Body of pancreas (tissue), 4 donors: ENCODE measurements around the gene KYNU. TPM values are rescaled to one million over a fixed set of nuclear protein-coding genes. Genes with fewer than 3 reads are reported as not detected.

Experiments
- ATAC-seq: fragments of 150-250 bp; one replicate; pipeline ENCODE4 v1.9.1; 2016
- DNase-seq, 4 donors: peaks; one replicate each; pipeline ENCODE4 v3.0.0-alpha.2; 2019
- H3K27ac ChIP-seq, 4 donors: fragments of 200-600 bp; sonication (generic); 1 replicate in 3 of 4; 2 replicates in 1 of 4; pipeline versions ENCODE4 v1.5.1 to v1.6.1; 2016 to 2019; ENCODE audit warnings: mild to moderate bottlenecking in 1 of 4, mixed read lengths in 1 of 4, moderate library complexity in 1 of 4
- H3K27me3 ChIP-seq, 2 donors: fragments of 200-600 bp; sonication (generic); one replicate each; pipeline ENCODE4 v1.6.0; 2016; ENCODE audit warnings: mild to moderate bottlenecking in 1 of 2
- H3K36me3 ChIP-seq, 2 donors: fragments of 200-600 bp; sonication (generic); replicated peaks in 1 of 2; 2 replicates each; pipeline ENCODE4 v1.5.1; 2016; ENCODE audit warnings: low read depth in 2 of 2; ENCODE audit not compliant: insufficient read depth in 1 of 2
- H3K4me1 ChIP-seq: fragments of 200-600 bp; sonication (generic); one replicate; pipeline ENCODE4 v1.6.0; 2016
- H3K4me3 ChIP-seq, 2 donors: fragments of 200-600 bp; sonication (generic); 1 replicate in 1 of 2; 2 replicates in 1 of 2; pipeline ENCODE4 v1.5.1; 2016 to 2019
- H3K9me3 ChIP-seq, 3 donors: fragments of 200-600 bp; sonication (generic); 1 replicate in 2 of 3; 2 replicates in 1 of 3; pipeline ENCODE4 v1.5.1; 2016
- CTCF ChIP-seq, 7 experiments: fragments of 450-650 bp in 4 of 7; fragments of 200-600 bp in 3 of 7; sonication (generic) in 3 of 7; IDR thresholded peaks; one replicate each; pipeline ENCODE4 v1.5.1; 2016 to 2019; ENCODE audit warnings: antibody characterized with exemption in 7 of 7
- POLR2A ChIP-seq, 3 donors: fragments of 450-650 bp; IDR thresholded peaks; one replicate each; pipeline ENCODE4 v1.6.1; 2016; ENCODE audit warnings: antibody characterized with exemption in 3 of 3, mild to moderate bottlenecking in 2 of 3
- WGBS, 2 donors: methylation state at CpG; one replicate each; pipeline ENCODE4 v1.1.5; 2017; 5-methylcytosine and 5-hydroxymethylcytosine counted together
- intact Hi-C: fragments of 100-400 bp; cut with DNase I; formaldehyde crosslinking; loops from one replicate; pipeline ENCODE4 v1.15.1; 2023
- total RNA-seq, 2 donors: library from RNA; depleted of rRNA; stranded (reverse); fragments of >200 nt; gene quantifications; one replicate each; pipeline ENCODE4 v1.1.0, GENCODE V29; 2016

The KYNU gene
- total RNA-seq, 2 donors from 2014 or later, result 0.33 to 0.78 TPM

GRCh38 chr2:142843731-142844130 is 33.7 kb upstream of the KYNU start:
- WGBS, 2 donors, result 39 to 59% methylated on average over 2 of the region's 2 CpGs
- TF ChIP-seq CTCF (IDR thresholded peaks at IDR 0.05) (no peak), POLR2A (IDR thresholded peaks at IDR 0.05) (no peak)
- Histone ChIP-seq H3K27ac (no peak overlapping the region), H3K36me3 (no peaks in the 10 kb centered on the region), H3K27me3 (no peaks in the 10 kb centered on the region), H3K4me1 (no peaks in the 10 kb centered on the region), H3K4me3 (no peak overlapping the region), H3K9me3 (no peaks in the 10 kb centered on the region)
- intact Hi-C loops, result no loop called here
- ATAC-seq (no peak), DNase-seq (no peak)

- intact Hi-C loops, result no loop called here
- no peak for ATAC-seq
- Histone ChIP-seq H3K36me3 (no peaks in the 10 kb centered on the region), H3K4me3 (no peak overlapping the region), H3K27ac (no peak overlapping the region), H3K27me3 (no peaks in the 10 kb centered on the region), H3K4me1 (no peaks in the 10 kb centered on the region), H3K9me3 (no peaks in the 10 kb centered on the region)
- no peak for TF ChIP-seq CTCF (IDR thresholded peaks at IDR 0.05)
- TF ChIP-seq POLR2A (IDR thresholded peaks at IDR 0.05), result no peak
- WGBS, 2 donors, result 51 to 72% methylated on average over 2 of the region's 2 CpGs
- DNase-seq, result no peak
These were observed 29.3 kb upstream of the KYNU start for GRCh38 chr2:142848023-142848606.

DNA sequence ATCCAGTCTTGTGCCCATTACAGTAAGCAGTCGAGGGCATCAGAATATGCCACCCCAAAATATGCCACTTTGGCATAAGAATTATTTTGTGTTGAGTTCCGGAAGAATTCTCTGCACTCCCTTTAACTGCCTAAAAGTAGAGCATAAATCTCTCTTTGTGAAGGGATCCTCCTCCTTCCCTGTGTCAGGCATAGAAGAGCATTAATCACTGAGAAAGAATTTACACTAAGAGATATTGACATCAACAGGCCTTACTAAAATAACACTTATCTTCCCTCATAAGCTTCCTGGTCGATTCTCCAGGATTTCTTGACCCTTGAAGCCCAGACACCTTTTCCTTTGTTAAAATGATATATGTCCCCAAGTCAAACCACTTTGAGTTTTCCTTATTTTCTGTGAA is 27.6 kb upstream of the KYNU start:
- WGBS, 2 donors, result 34 to 41% methylated on average over 3 of the region's 3 CpGs
- intact Hi-C loops, result no loop called here
- Histone ChIP-seq H3K9me3 (no peaks in the 10 kb centered on the region), H3K36me3 (no peaks in the 10 kb centered on the region), H3K4me1 (no peaks in the 10 kb centered on the region), H3K27me3 (no peaks in the 10 kb centered on the region), H3K4me3 (no peak overlapping the region), H3K27ac (no peak overlapping the region)
- ATAC-seq (no peak), DNase-seq (no peak)
- TF ChIP-seq CTCF (IDR thresholded peaks at IDR 0.05) (no peak), POLR2A (IDR thresholded peaks at IDR 0.05) (no peak)

- ATAC-seq (no peak), DNase-seq (no peak)
- no peaks in the 10 kb centered on the region for H3K4me1 ChIP-seq
- H3K27me3 ChIP-seq, result no peaks in the 10 kb centered on the region
- TF ChIP-seq POLR2A (IDR thresholded peaks at IDR 0.05), result no peak
- WGBS, 2 donors, result 42 to 65% methylated on average over 6 of the region's 6 CpGs
- intact Hi-C loops, result no loop called here
- no peaks in the 10 kb centered on the region for H3K36me3 ChIP-seq
- no peak overlapping the region for H3K4me3 ChIP-seq
- no peaks in the 10 kb centered on the region for H3K9me3 ChIP-seq
- no peak overlapping the region for H3K27ac ChIP-seq
These were observed 23.6 kb upstream of the KYNU start for GRCh38 chr2:142853912-142854311.

- Histone ChIP-seq H3K4me3 (no peak overlapping the region), H3K4me1 (no peaks in the 10 kb centered on the region), H3K27ac (no peak overlapping the region), H3K36me3 (no peaks in the 10 kb centered on the region), H3K9me3 (no peaks in the 10 kb centered on the region), H3K27me3 (no peaks in the 10 kb centered on the region)
- no peak for ATAC-seq
- DNase-seq, result no peak
- TF ChIP-seq POLR2A (IDR thresholded peaks at IDR 0.05), result no peak
- TF ChIP-seq CTCF (IDR thresholded peaks at IDR 0.05), result no peak
- 54 to 59% methylated on average over 5 of the region's 5 CpGs for WGBS, 2 donors
- intact Hi-C loops, result no loop called here
These were observed 20.0 kb upstream of the KYNU start for GRCh38 chr2:142857256-142858164.
